IgD-negative memory B cell (primary cell): Measurements from ENCODE around the gene SHISAL1. TPM values are rescaled to one million over a fixed set of nuclear protein-coding genes. Genes with fewer than 3 reads are reported as not detected.

Experiments used
- H3K27ac Mint-ChIP-seq, 3 donors: one replicate each; pipeline ENCODE4 v1.8.0; 2020 to 2022; ENCODE audit warnings: mild to moderate bottlenecking in 3 of 3, mixed read lengths in 3 of 3, moderate library complexity in 1 of 3
- H3K27me3 Mint-ChIP-seq: one replicate; pipeline ENCODE4 v1.8.0; 2021; ENCODE audit warnings: mixed read lengths
- H3K36me3 Mint-ChIP-seq: one replicate; pipeline ENCODE4 v1.8.0; 2020; ENCODE audit warnings: mild to moderate bottlenecking, mixed read lengths
- H3K4me1 Mint-ChIP-seq, 3 donors: one replicate each; pipeline ENCODE4 v1.8.0; 2020 to 2022; ENCODE audit warnings: mixed read lengths in 3 of 3, mild to moderate bottlenecking in 1 of 3
- H3K4me3 Mint-ChIP-seq, 4 donors: one replicate each; pipeline ENCODE4 v1.8.0; 2020 to 2022; ENCODE audit warnings: mild to moderate bottlenecking in 4 of 4, mixed read lengths in 4 of 4, moderate library complexity in 3 of 4
- H3K9me3 Mint-ChIP-seq, 3 donors: one replicate each; pipeline ENCODE4 v1.8.0; 2020 to 2021; ENCODE audit warnings: mixed read lengths in 3 of 3, mild to moderate bottlenecking in 1 of 3
- polyA plus RNA-seq: library from polyadenylated mRNA; unstranded; fragments of 300-500 nt; fragmentation: Illumina TruSeq; gene quantifications from one replicate; pipeline ENCODE4 v1.2.3, GENCODE V29; 2021

Gene SHISAL1
- polyA plus RNA-seq, 1 donor from 2014 or later: not detected

GRCh38 chr22:44197271-44197670 is 115.5 kb downstream of the SHISAL1 start:
- Mint-ChIP-seq H3K27ac (no peak overlapping the region), H3K27me3 (no peaks in the 10 kb centered on the region), H3K9me3 (no peaks in the 10 kb centered on the region), H3K4me1 (peaks cover 5 to 18% (median 8%) of the 10 kb centered on the region in 3 donors), H3K36me3 (peaks cover 16% of the 10 kb centered on the region), H3K4me3 (no peak overlapping the region)

- H3K36me3 Mint-ChIP-seq: peaks cover 16% of the 10 kb centered on the region
- no peaks in the 10 kb centered on the region for H3K9me3 Mint-ChIP-seq
- H3K4me1 Mint-ChIP-seq: peaks cover 5 to 18% (median 8%) of the 10 kb centered on the region in 3 donors
- H3K4me3 Mint-ChIP-seq: no peak overlapping the region
- no peaks in the 10 kb centered on the region for H3K27me3 Mint-ChIP-seq
- H3K27ac Mint-ChIP-seq: no peak overlapping the region
Measured at GRCh38 chr22:44196731-44197131, 116.0 kb downstream of the SHISAL1 start.

DNA sequence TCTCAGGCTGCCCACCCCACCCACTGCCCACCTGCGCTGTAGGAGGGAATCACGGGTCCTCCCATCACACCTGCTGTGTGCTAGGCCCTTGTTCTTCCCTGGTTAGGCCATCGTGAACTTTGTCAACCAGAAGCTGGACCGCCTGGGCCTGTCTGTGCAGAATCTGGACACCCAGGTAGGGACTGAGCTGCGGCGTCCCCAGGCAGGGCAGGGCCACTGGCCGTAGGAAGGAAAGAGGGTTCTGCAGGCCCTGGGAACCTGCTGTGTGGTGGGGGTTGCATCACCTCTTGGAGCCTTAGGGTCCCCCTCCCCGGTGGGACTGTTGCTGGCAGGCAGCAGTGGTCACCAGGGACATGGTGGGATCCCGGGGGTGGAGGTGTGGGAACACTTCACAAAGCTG is 116.5 kb downstream of the SHISAL1 start:
- Mint-ChIP-seq H3K27me3 (no peaks in the 10 kb centered on the region), H3K4me1 (peaks cover 7 to 18% (median 11%) of the 10 kb centered on the region in 3 donors), H3K4me3 (no peak overlapping the region), H3K27ac (no peak overlapping the region), H3K9me3 (no peaks in the 10 kb centered on the region), H3K36me3 (peaks cover 16% of the 10 kb centered on the region)

- H3K36me3 Mint-ChIP-seq: peaks cover 16% of the 10 kb centered on the region
- no peaks in the 10 kb centered on the region for H3K9me3 Mint-ChIP-seq
- peaks cover 13 to 25% (median 14%) of the 10 kb centered on the region in 3 donors for H3K4me1 Mint-ChIP-seq
- H3K4me3 Mint-ChIP-seq: no peak overlapping the region
- H3K27me3 Mint-ChIP-seq: no peaks in the 10 kb centered on the region
- H3K27ac Mint-ChIP-seq: no peak overlapping the region
Measured at GRCh38 chr22:44195189-44195871, 117.4 kb downstream of the SHISAL1 start.

DNA sequence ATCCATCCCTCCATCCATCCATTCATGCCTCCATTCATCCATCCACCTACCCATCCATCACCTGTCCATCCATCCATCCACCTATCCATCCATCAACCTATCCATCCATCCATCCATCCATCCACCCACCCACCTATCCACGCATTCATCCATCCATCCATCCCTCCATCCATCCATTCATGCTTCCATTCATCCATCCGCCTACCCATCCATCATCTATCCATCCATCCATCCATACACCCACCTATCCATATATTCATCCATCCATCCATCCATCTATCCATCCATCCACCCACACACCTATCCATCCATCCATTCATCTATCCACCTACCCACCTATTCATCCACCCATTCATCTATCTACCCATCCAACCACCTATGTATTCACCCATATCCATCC is 118.2 kb downstream of the SHISAL1 start:
- Mint-ChIP-seq H3K4me1 (peaks cover 14 to 30% (median 15%) of the 10 kb centered on the region in 3 donors), H3K27me3 (no peaks in the 10 kb centered on the region), H3K27ac (no peak overlapping the region), H3K9me3 (no peaks in the 10 kb centered on the region), H3K36me3 (peaks cover 14% of the 10 kb centered on the region), H3K4me3 (no peak overlapping the region)

Other genes starting within 250 kb of the SHISAL1 start
- gene PARVG, start 132.0 kb downstream of the SHISAL1 start, polyA plus RNA-seq: 120 TPM
- gene RTL6, start 185.3 kb upstream of the SHISAL1 start, polyA plus RNA-seq: 1.6 TPM